NCI-H2227 treated with DMSO at 0.1 percent for 48 hours (cell line): ENCODE measurements around the gene TREM2.

Source experiments
- DNase-seq: peaks from one replicate; lab custom pipeline; 2025; lab: John Stamatoyannopoulos, UW

Gene TREM2

DNA sequence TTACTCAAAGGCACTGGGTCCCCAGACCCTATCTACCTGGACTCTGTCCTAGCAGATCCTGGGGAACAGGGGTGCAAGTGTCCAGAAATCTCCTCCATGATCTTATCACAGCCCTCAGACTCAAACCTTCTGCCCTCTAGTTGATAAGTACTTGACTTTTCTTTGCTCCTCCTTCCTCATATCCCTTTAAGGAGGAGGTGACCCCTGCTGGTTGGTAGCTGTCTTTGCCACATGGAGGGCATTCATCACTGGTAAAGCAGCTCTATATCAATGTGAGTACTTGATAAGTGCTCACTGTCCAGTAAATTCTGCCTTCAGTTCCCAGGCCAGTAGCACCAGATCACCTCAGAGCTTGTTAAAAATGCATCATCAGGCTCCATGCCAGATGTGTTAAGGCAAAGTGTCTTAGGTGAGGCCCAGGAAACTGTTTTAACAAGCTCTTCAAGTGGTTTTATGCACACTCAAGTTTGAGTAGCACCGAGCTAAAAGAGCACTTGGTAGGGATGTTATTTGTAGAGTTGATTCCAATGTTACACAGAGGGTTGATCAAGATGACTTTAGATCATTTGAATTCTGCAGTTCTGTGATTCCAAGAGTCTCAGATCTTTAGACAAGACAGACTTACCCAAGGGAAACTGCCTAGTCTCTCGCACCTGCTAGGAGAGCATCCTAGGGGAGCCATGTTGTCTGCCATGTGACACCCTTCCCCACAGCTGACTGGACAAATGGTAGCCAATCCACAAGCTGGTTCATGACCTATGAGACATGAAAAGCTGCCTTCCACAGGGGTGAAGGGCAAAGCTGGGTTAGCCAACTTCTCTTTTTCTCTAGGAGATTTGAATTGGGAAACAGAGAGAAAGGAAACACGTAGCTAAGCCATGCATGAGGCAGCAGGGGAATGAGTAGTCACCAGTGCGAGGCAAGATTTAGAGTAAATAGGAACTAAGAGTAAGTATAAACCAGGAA lies 19.4 kb upstream of the TREM2 start:
- no peak for DNase-seq

DNA sequence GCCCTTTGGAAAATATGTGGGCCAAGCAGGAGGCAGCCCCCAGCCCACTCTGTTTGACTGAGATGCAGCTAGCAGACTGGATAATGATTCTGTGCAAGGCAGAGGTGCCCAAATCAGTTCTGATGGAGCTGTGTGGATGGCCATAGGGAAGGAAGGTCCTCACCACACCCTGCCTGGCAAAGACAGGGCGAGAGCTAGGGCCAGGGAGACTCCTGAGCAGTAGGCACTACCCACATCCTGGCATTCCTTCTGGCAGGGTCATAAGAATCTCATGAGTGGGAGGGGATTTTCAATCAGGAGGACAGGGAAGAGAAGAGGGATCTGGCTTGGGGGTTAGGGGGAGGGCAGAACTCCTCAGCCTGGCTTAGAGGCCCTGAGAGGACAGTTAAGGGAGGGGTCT lies 18.6 kb upstream of the TREM2 start:
- no peak for DNase-seq

- no peak for DNase-seq
These were observed 16.2 kb upstream of the TREM2 start for GRCh38 chr6:41179163-41179562.

DNA sequence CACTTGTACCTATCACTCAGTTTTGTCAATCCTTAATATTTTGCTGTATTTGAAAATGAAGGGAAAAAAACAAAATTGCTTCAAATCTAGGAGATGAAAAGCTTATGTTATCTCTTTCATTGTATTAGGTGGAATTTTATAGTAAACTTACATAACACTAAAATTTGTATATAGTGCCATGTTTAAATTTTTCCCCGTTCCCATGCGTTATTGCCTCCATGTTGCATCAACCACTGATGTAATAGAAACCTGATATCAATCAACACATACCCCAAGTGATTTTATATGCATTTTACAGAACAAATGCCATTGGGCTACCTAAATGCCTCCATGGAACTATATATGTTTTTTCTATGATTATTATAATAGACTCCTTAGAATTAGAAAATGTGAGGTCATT lies 14.8 kb upstream of the TREM2 start:
- no peak for DNase-seq

- no peak for DNase-seq
These were observed 14.4 kb upstream of the TREM2 start for GRCh38 chr6:41177287-41177686.

DNA sequence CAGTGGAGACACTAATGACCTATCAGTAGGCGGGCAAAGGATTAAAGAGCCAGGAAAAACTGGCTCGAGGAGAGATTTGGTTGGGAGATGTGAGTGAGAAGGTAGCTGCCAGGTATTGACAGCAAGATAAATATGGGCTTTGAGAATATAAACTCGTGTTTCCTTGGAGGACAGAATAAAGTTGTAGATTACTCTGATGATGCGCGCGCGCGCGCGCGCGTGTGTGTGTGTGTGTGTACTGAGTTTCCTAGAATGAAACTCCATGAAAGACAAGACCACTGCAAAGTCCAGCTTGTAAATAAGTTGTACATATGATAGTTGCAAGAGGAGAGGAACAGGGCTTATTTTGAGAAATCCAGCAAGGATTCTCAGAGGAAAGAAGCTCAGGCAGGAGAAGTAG lies 13.3 kb upstream of the TREM2 start:
- DNase-seq: no peak

DNA sequence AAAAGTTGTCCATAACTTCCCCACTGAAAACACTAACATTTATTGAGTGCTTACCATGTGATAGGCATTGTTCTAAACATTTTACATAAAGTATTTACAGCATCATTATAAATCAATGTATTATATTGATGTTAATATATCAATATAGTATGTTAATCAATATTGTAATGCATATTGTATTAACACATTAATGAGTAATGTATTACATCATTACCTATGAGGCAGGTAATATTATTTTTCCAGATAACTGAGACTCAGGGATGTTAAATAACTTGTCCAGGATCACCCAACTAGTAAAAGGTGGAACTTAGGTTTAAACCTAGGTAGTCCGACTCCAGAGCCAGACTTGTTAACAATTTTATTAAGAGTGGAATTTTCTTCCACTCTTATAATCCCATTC lies 12.2 kb upstream of the TREM2 start:
- no peak for DNase-seq

DNA sequence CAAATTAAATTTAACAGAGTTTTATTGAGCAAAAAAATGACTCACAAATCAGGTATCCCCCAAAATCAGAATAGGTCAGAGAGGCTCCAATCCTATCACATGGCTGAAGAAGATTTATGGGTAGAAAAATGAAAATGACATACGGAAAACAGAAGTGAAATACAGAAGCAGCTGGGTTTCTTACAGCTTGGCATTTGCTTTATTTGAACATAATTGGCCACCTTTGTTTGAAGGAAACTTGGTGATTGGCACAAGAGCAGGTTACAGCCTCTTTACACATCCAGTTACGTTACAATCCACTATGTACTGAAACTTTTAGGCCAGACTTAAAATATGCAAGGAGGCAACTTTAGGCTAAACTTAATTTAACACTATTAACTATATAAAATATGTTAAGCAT lies 11.7 kb upstream of the TREM2 start:
- DNase-seq: no peak

- DNase-seq: no peak
These were observed 9.0 kb upstream of the TREM2 start for GRCh38 chr6:41171908-41172307.

GRCh38 chr6:41170547-41171160 lies 7.7 kb upstream of the TREM2 start:
- no peak for DNase-seq

GRCh38 chr6:41167173-41167963 lies 4.5 kb upstream of the TREM2 start:
- no peak for DNase-seq

- no peak for DNase-seq
These were observed 1.7 kb upstream of the TREM2 start for GRCh38 chr6:41164551-41165120.

GRCh38 chr6:41163419-41163717 lies 452 bp upstream of the TREM2 start:
- no peak for DNase-seq

GRCh38 chr6:41161851-41162552 lies 914 bp downstream of the TREM2 start:
- no peak for DNase-seq

- DNase-seq: no peak
These were observed 1.5 kb downstream of the TREM2 start for GRCh38 chr6:41161380-41161779.

DNA sequence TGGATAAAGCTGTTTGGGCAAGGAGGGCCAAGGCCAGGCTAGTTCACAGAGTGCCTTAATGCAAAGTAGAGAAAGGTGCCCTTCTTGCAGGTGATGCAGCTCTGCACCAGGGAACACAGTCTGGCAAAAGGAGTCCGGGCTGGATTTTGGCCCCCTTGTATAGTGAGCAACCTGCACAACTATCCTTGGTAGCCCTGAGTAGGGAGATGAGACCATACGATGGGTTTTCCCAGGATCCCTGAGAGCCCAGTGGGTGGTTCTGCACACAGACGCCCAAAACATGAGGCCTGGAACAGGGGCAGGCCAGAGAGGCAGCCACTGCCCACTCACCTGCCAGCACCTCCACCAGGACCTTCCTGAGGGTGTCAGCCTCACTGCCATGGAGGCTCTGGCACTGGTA lies 2.0 kb downstream of the TREM2 start:
- DNase-seq: no peak

GRCh38 chr6:41159415-41160082 lies 3.4 kb downstream of the TREM2 start:
- no peak for DNase-seq

DNA sequence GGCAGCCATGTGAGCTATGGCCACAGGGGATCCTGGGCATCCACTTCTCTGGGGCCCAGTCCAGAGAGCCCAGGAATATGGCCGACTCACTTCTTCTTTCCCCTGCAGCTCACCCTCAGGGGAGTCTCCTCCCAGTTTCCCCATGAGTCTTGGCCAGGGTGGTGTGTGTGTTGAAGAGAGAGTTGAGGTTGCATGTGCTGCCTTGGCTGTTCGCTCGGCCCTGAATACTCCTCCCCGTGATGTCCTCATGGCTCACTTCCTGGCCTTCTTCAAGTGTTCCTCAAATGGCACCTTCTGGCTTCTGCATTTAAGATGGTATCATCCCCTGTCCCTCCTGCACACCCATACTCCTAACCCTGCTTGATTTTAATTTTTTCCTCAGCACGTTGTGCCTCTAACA lies 5.6 kb downstream of the TREM2 start:
- DNase-seq: no peak

GRCh38 chr6:41156771-41157170 lies 6.1 kb downstream of the TREM2 start:
- no peak for DNase-seq

- no peak for DNase-seq
These were observed 6.9 kb downstream of the TREM2 start for GRCh38 chr6:41156001-41156400.

GRCh38 chr6:41155132-41155805 lies 7.6 kb downstream of the TREM2 start:
- no peak for DNase-seq
